ENCODE measurements around the gene UQCC5.

Gene UQCC5

GRCh38 chr3:52498137-52499054 lies 38.0 kb upstream of the UQCC5 start:
- H3K9me3 ChIP-seq (ENCODE audit: control insufficient read depth, low read length), result no peaks in the 10 kb centered on the region
- no peak overlapping the region for H3K4me3 ChIP-seq (ENCODE audit: low read depth, low read length)
- H3K79me2 ChIP-seq, result no peaks in the 10 kb centered on the region
- no peak overlapping the region for H3K9ac ChIP-seq
- no peak overlapping the region for H2AFZ ChIP-seq
- TF ChIP-seq CTCF (IDR thresholded peaks at IDR 0.05), result no peak
- no peaks in the 10 kb centered on the region for H3K36me3 ChIP-seq (ENCODE audit: control insufficient read depth, insufficient read depth, low read length)
- no peaks in the 10 kb centered on the region for H3K4me1 ChIP-seq
- H3K27me3 ChIP-seq (ENCODE audit: control insufficient read depth, insufficient read depth, low read length), result no peaks in the 10 kb centered on the region
- no peak overlapping the region for H3K27ac ChIP-seq
- H3K4me2 ChIP-seq (ENCODE audit: low read length), result no peak overlapping the region

GRCh38 chr3:52501046-52501445 lies 35.4 kb upstream of the UQCC5 start:
- Histone ChIP-seq H3K4me3 (ENCODE audit: low read depth, low read length) (no peak overlapping the region), H3K27me3 (ENCODE audit: control insufficient read depth, insufficient read depth, low read length) (no peaks in the 10 kb centered on the region), H3K79me2 (no peaks in the 10 kb centered on the region), H3K27ac (no peak overlapping the region), H2AFZ (no peak overlapping the region), H3K4me2 (ENCODE audit: low read length) (no peak overlapping the region), H3K9ac (no peak overlapping the region), H3K9me3 (ENCODE audit: control insufficient read depth, low read length) (no peaks in the 10 kb centered on the region), H3K4me1 (no peaks in the 10 kb centered on the region), H3K36me3 (ENCODE audit: control insufficient read depth, insufficient read depth, low read length) (no peaks in the 10 kb centered on the region)
- TF ChIP-seq CTCF (IDR thresholded peaks at IDR 0.05), result no peak

DNA sequence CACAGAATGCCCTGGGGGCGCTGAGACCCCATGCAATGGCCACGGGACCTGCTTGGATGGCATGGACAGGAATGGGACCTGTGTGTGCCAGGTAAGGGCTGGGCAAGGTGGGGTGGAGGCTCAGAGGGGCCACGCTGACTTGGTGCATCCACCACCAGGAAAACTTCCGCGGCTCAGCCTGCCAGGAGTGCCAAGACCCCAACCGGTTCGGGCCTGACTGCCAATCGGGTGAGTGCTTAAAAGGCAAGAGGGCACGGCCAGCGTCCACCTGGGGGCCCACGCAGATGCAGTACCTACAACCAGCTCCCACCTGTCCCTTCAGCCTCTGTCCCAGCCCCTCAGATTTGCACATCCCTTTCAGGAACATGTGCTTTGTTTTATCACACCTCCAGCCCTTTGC lies 34.4 kb upstream of the UQCC5 start:
- H3K79me2 ChIP-seq, result no peaks in the 10 kb centered on the region
- H3K4me1 ChIP-seq, result no peaks in the 10 kb centered on the region
- TF ChIP-seq CTCF (IDR thresholded peaks at IDR 0.05), result no peak
- H2AFZ ChIP-seq, result no peak overlapping the region
- no peaks in the 10 kb centered on the region for H3K27me3 ChIP-seq (ENCODE audit: control insufficient read depth, insufficient read depth, low read length)
- H3K36me3 ChIP-seq (ENCODE audit: control insufficient read depth, insufficient read depth, low read length), result no peaks in the 10 kb centered on the region
- no peak overlapping the region for H3K9ac ChIP-seq
- no peak overlapping the region for H3K4me2 ChIP-seq (ENCODE audit: low read length)
- H3K27ac ChIP-seq, result no peak overlapping the region
- H3K9me3 ChIP-seq (ENCODE audit: control insufficient read depth, low read length), result no peaks in the 10 kb centered on the region
- no peak overlapping the region for H3K4me3 ChIP-seq (ENCODE audit: low read depth, low read length)

GRCh38 chr3:52502808-52503350 lies 33.5 kb upstream of the UQCC5 start:
- no peak for TF ChIP-seq CTCF (IDR thresholded peaks at IDR 0.05)

More at GRCh38 chr3:52502808-52503350, 33.5 kb upstream of the UQCC5 start:
- no peak overlapping the region for H3K9ac ChIP-seq
- no peaks in the 10 kb centered on the region for H3K36me3 ChIP-seq (ENCODE audit: control insufficient read depth, insufficient read depth, low read length)
- H2AFZ ChIP-seq, result no peak overlapping the region
- no peaks in the 10 kb centered on the region for H3K4me1 ChIP-seq
- H3K4me2 ChIP-seq (ENCODE audit: low read length), result no peak overlapping the region
- no peaks in the 10 kb centered on the region for H3K79me2 ChIP-seq
- no peaks in the 10 kb centered on the region for H3K27me3 ChIP-seq (ENCODE audit: control insufficient read depth, insufficient read depth, low read length)
- no peak overlapping the region for H3K27ac ChIP-seq
- no peaks in the 10 kb centered on the region for H3K9me3 ChIP-seq (ENCODE audit: control insufficient read depth, low read length)
- H3K4me3 ChIP-seq (ENCODE audit: low read depth, low read length), result no peak overlapping the region
